Measurements from ENCODE around the gene ODAD4.

Gene ODAD4

GRCh38 chr17:41917192-41917591, 13.2 kb upstream of the ODAD4 start:
- H3K4me1 ChIP-seq, result no peaks in the 10 kb centered on the region
- H3K4me2 ChIP-seq (ENCODE audit: low read length), result peak overlapping the region; percentile 99
- no peak overlapping the region for H3K27ac ChIP-seq
- no peaks in the 10 kb centered on the region for H3K27me3 ChIP-seq (ENCODE audit: control insufficient read depth, insufficient read depth, low read length)
- no peak for TF ChIP-seq CTCF (IDR thresholded peaks at IDR 0.05)
- H3K36me3 ChIP-seq (ENCODE audit: control insufficient read depth, insufficient read depth, low read length), result no peaks in the 10 kb centered on the region
- peaks cover 31% of the 10 kb centered on the region for H3K79me2 ChIP-seq
- no peak overlapping the region for H3K9ac ChIP-seq
- H3K4me3 ChIP-seq (ENCODE audit: low read depth, low read length), result peak overlapping the region; percentile 74
- no peak overlapping the region for H2AFZ ChIP-seq
- no peaks in the 10 kb centered on the region for H3K9me3 ChIP-seq (ENCODE audit: control insufficient read depth, low read length)

- H3K4me1 ChIP-seq, result no peaks in the 10 kb centered on the region
Measured at GRCh38 chr17:41917679-41918313, 12.6 kb upstream of the ODAD4 start.

GRCh38 chr17:41918314-41919164, 11.9 kb upstream of the ODAD4 start, which contains the start of gene ACLY:
ACLY (minus strand) TSS chr17:41918951; CDS start chr17:41913873, 5,078 bp downstream.
- TF ChIP-seq CTCF (IDR thresholded peaks at IDR 0.05), result no peak
- peak within 1 kb of the TSS; percentile 71 for H3K27ac ChIP-seq
- H3K4me1 ChIP-seq, result no peaks in the 10 kb centered on the region
- H3K9me3 ChIP-seq (ENCODE audit: control insufficient read depth, low read length), result no peaks in the 10 kb centered on the region
- peaks cover 26% of the 10 kb centered on the region for H3K79me2 ChIP-seq
- H2AFZ ChIP-seq, result peak within 1 kb of the TSS; percentile 84
- peak within 1 kb of the TSS; percentile 80 for H3K9ac ChIP-seq
- peak within 1 kb of the TSS; percentile 74 for H3K4me3 ChIP-seq (ENCODE audit: low read depth, low read length)
- H3K4me2 ChIP-seq (ENCODE audit: low read length), result peak within 1 kb of the TSS; percentile 99
- no peaks in the 10 kb centered on the region for H3K36me3 ChIP-seq (ENCODE audit: control insufficient read depth, insufficient read depth, low read length)
- no peaks in the 10 kb centered on the region for H3K27me3 ChIP-seq (ENCODE audit: control insufficient read depth, insufficient read depth, low read length)

More at GRCh38 chr17:41917679-41918313, 12.6 kb upstream of the ODAD4 start:
- no peaks in the 10 kb centered on the region for H3K9me3 ChIP-seq (ENCODE audit: control insufficient read depth, low read length)
- peak overlapping the region; percentile 71 for H3K27ac ChIP-seq
- H3K79me2 ChIP-seq, result peaks cover 26% of the 10 kb centered on the region
- no peaks in the 10 kb centered on the region for H3K27me3 ChIP-seq (ENCODE audit: control insufficient read depth, insufficient read depth, low read length)
- no peaks in the 10 kb centered on the region for H3K36me3 ChIP-seq (ENCODE audit: control insufficient read depth, insufficient read depth, low read length)
- no peak for TF ChIP-seq CTCF (IDR thresholded peaks at IDR 0.05)
- peak overlapping the region; percentile 80 for H3K9ac ChIP-seq
- H3K4me2 ChIP-seq (ENCODE audit: low read length), result peak overlapping the region; percentile 99
- H2AFZ ChIP-seq, result peak overlapping the region; percentile 84
- H3K4me3 ChIP-seq (ENCODE audit: low read depth, low read length), result peak overlapping the region; percentile 74

GRCh38 chr17:41919165-41919817, 11.1 kb upstream of the ODAD4 start:
- Histone ChIP-seq H3K4me3 (ENCODE audit: low read depth, low read length) (peak overlapping the region; percentile 74), H3K4me1 (no peaks in the 10 kb centered on the region), H3K27ac (peak overlapping the region; percentile 71), H3K4me2 (ENCODE audit: low read length) (peak overlapping the region; percentile 99), H3K36me3 (ENCODE audit: control insufficient read depth, insufficient read depth, low read length) (no peaks in the 10 kb centered on the region), H3K9ac (no peak overlapping the region), H3K27me3 (ENCODE audit: control insufficient read depth, insufficient read depth, low read length) (no peaks in the 10 kb centered on the region), H3K79me2 (peaks cover 24% of the 10 kb centered on the region), H3K9me3 (ENCODE audit: control insufficient read depth, low read length) (no peaks in the 10 kb centered on the region), H2AFZ (peak overlapping the region; percentile 84)
- no peak for TF ChIP-seq CTCF (IDR thresholded peaks at IDR 0.05)

All from parathyroid adenoma (tissue), 2 donors.